ENCODE data around the gene ZNF618.

ZNF618 gene

GRCh38 chr9:113998525-113999255 lies 122.6 kb downstream of the ZNF618 start:
- no peak for FAIRE-seq

GRCh38 chr9:113999256-114000062 lies 123.3 kb downstream of the ZNF618 start:
- peak; percentile 14 for DNase-seq (ENCODE audit: insufficient read length, low spot score)
- no peak for FAIRE-seq

More at GRCh38 chr9:113998525-113999255, 122.6 kb downstream of the ZNF618 start:
- DNase-seq (ENCODE audit: insufficient read length, low spot score), result peak; percentile 23

GRCh38 chr9:114000063-114000454 lies 124.0 kb downstream of the ZNF618 start:
- FAIRE-seq, result no peak
- DNase-seq (ENCODE audit: insufficient read length, low spot score), result no peak

- DNase-seq (ENCODE audit: insufficient read length, low spot score), result no peak
- FAIRE-seq, result no peak
These were observed 124.7 kb downstream of the ZNF618 start for GRCh38 chr9:114000671-114001409.

- FAIRE-seq, result no peak
- DNase-seq (ENCODE audit: insufficient read length, low spot score), result no peak
These were observed 125.2 kb downstream of the ZNF618 start for GRCh38 chr9:114001410-114001685.

GRCh38 chr9:114001794-114002261 lies 125.7 kb downstream of the ZNF618 start:
- DNase-seq (ENCODE audit: insufficient read length, low spot score) (no peak), FAIRE-seq (no peak)

GRCh38 chr9:114002271-114002985 lies 126.3 kb downstream of the ZNF618 start:
- no peak for FAIRE-seq
- no peak for DNase-seq (ENCODE audit: insufficient read length, low spot score)

- no peak for DNase-seq (ENCODE audit: insufficient read length, low spot score)
- no peak for FAIRE-seq
These were observed 126.9 kb downstream of the ZNF618 start for GRCh38 chr9:114002986-114003350.

GRCh38 chr9:114003351-114003750 lies 127.2 kb downstream of the ZNF618 start:
- DNase-seq (ENCODE audit: insufficient read length, low spot score) (no peak), FAIRE-seq (no peak)

GRCh38 chr9:114003758-114004157 lies 127.6 kb downstream of the ZNF618 start:
- FAIRE-seq, result no peak

GRCh38 chr9:114004221-114004716 lies 128.2 kb downstream of the ZNF618 start:
- DNase-seq (ENCODE audit: insufficient read length, low spot score) (no peak), FAIRE-seq (no peak)

More at GRCh38 chr9:114003758-114004157, 127.6 kb downstream of the ZNF618 start:
- DNase-seq (ENCODE audit: insufficient read length, low spot score), result no peak

GRCh38 chr9:114005371-114006154 lies 129.5 kb downstream of the ZNF618 start:
- no peak for FAIRE-seq

GRCh38 chr9:114006155-114006550 lies 130.0 kb downstream of the ZNF618 start:
- DNase-seq (ENCODE audit: insufficient read length, low spot score), result no peak
- FAIRE-seq, result no peak

More at GRCh38 chr9:114005371-114006154, 129.5 kb downstream of the ZNF618 start:
- no peak for DNase-seq (ENCODE audit: insufficient read length, low spot score)

- no peak for FAIRE-seq
- no peak for DNase-seq (ENCODE audit: insufficient read length, low spot score)
These were observed 131.0 kb downstream of the ZNF618 start for GRCh38 chr9:114006931-114007691.

- DNase-seq (ENCODE audit: insufficient read length, low spot score) (no peak), FAIRE-seq (no peak)
These were observed 132.0 kb downstream of the ZNF618 start for GRCh38 chr9:114007991-114008666.

GRCh38 chr9:114008667-114009410 lies 132.7 kb downstream of the ZNF618 start:
- FAIRE-seq (no peak), DNase-seq (ENCODE audit: insufficient read length, low spot score) (no peak)

GRCh38 chr9:114011313-114011712 lies 135.2 kb downstream of the ZNF618 start:
- DNase-seq (ENCODE audit: insufficient read length, low spot score), result no peak
- no peak for FAIRE-seq

GRCh38 chr9:114012126-114012525 lies 136.0 kb downstream of the ZNF618 start:
- DNase-seq (ENCODE audit: insufficient read length, low spot score), result no peak
- FAIRE-seq, result no peak

Measured in HTR-8/SVneo (cell line).